ENCODE measurements around the gene MDK. TPM values are rescaled to one million over a fixed set of nuclear protein-coding genes. Genes with fewer than 3 reads are reported as not detected.

The MDK gene
- total and polyA plus RNA-seq, 4 donors: 2.3 to 41.8 (median 13.5) TPM

DNA sequence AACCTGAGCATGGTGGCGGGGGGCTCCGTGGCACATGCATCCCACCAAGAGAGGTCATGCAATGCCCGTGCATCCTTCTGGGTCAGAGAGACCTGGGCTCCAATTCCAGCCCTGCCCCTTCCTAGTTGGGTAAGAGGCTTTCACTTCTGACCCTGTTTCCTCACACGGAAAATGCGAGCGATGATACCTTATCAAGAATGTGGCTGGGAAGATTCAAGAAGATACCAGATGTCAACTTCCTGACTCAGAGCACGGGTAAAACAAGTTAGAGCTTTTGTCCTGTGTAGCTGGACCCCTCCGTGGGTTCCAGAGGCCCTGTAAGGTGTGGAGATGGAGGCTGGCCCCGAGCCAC lies 42.9 kb upstream of the MDK start:
- Histone ChIP-seq H3K9me3 (ENCODE audit: control insufficient read depth in 4 of 4, low read length in 3 of 4) (no peaks in the 10 kb centered on the region), H3K4me1 (ENCODE audit: control insufficient read depth in 4 of 4, insufficient read depth in 4 of 4, low read length in 3 of 4) (peaks cover 0 to 8% (median under 1%) of the 10 kb centered on the region in 4 donors), H3K9ac (ENCODE audit: low read depth in 1 of 2, low read length in 2 of 2) (no peak overlapping the region), H3K4me3 (ENCODE audit: low read depth in 1 of 3, low read length in 3 of 3) (no peak overlapping the region), H3K36me3 (ENCODE audit: control insufficient read depth in 4 of 4, insufficient read depth in 3 of 4, low read depth in 1 of 4, low read length in 3 of 4) (no peaks in the 10 kb centered on the region), H3K27ac (ENCODE audit: low read depth in 1 of 2, low read length in 2 of 2) (no peak overlapping the region), H3K27me3 (ENCODE audit: control insufficient read depth in 4 of 4, insufficient read depth in 4 of 4, low read length in 3 of 4) (peaks cover 0 to 10% (median under 1%) of the 10 kb centered on the region in 4 donors)
- DNase-seq (ENCODE audit: low spot score): no peak
- WGBS: 28% methylated on average over 9 of the region's 9 CpGs
- TF ChIP-seq, protein P1, sequence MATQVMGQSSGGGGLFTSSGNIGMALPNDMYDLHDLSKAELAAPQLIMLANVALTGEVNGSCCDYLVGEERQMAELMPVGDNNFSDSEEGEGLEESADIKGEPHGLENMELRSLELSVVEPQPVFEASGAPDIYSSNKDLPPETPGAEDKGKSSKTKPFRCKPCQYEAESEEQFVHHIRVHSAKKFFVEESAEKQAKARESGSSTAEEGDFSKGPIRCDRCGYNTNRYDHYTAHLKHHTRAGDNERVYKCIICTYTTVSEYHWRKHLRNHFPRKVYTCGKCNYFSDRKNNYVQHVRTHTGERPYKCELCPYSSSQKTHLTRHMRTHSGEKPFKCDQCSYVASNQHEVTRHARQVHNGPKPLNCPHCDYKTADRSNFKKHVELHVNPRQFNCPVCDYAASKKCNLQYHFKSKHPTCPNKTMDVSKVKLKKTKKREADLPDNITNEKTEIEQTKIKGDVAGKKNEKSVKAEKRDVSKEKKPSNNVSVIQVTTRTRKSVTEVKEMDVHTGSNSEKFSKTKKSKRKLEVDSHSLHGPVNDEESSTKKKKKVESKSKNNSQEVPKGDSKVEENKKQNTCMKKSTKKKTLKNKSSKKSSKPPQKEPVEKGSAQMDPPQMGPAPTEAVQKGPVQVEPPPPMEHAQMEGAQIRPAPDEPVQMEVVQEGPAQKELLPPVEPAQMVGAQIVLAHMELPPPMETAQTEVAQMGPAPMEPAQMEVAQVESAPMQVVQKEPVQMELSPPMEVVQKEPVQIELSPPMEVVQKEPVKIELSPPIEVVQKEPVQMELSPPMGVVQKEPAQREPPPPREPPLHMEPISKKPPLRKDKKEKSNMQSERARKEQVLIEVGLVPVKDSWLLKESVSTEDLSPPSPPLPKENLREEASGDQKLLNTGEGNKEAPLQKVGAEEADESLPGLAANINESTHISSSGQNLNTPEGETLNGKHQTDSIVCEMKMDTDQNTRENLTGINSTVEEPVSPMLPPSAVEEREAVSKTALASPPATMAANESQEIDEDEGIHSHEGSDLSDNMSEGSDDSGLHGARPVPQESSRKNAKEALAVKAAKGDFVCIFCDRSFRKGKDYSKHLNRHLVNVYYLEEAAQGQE (IDR thresholded peaks at IDR 0.05): no peak
- TF ChIP-seq NR2F2 (IDR thresholded peaks at IDR 0.05) (no peak), RXRA (IDR thresholded peaks at IDR 0.05) (no peak), JUND (IDR thresholded peaks at IDR 0.05) (no peak), HNF4G (IDR thresholded peaks at IDR 0.05) (no peak)

DNA sequence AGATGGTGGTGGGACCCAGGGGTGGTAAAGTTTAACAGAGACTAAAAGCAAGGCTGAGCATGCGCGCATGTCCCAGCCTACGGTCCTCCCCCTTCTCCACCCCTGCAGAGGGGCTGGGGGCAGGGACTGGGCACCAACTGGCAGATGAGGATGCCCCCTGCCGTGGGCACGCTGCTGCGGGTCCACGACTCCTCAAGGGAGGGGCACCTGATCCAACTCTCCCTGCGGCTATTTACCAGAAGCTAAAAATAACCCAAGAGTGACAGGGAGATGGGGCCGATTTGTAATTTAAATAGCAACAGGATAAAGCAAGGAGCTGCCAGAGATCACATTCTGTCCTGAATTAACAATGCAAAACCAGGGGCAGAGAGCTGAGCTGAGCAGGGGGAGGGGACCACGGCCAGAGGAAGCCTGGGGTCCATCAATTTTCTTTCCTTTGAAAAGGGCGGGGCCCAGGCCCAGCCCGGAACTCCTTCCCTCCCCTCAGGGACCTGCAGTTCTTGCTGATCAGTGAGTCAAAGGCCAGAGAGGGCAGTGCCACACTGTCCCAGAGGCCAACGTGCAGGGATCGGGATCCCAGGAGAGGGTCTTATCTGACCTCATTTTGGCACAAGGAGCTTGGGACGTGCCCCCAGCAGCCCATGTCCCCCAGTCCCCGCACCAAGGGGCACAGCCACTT lies 42.3 kb upstream of the MDK start:
- Histone ChIP-seq H3K27ac (ENCODE audit: low read depth in 1 of 2, low read length in 2 of 2) (no peak overlapping the region), H3K36me3 (ENCODE audit: control insufficient read depth in 4 of 4, insufficient read depth in 3 of 4, low read depth in 1 of 4, low read length in 3 of 4) (no peaks in the 10 kb centered on the region), H3K9me3 (ENCODE audit: control insufficient read depth in 4 of 4, low read length in 3 of 4) (no peaks in the 10 kb centered on the region), H3K4me1 (ENCODE audit: control insufficient read depth in 4 of 4, insufficient read depth in 4 of 4, low read length in 3 of 4) (peaks cover 0 to 8% (median 0%) of the 10 kb centered on the region in 4 donors), H3K9ac (ENCODE audit: low read depth in 1 of 2, low read length in 2 of 2) (no peak overlapping the region), H3K27me3 (ENCODE audit: control insufficient read depth in 4 of 4, insufficient read depth in 4 of 4, low read length in 3 of 4) (peaks cover 0 to 6% (median 0%) of the 10 kb centered on the region in 4 donors), H3K4me3 (ENCODE audit: low read depth in 1 of 3, low read length in 3 of 3) (no peak overlapping the region)
- DNase-seq (ENCODE audit: low spot score): no peak
- 34% methylated on average over 16 of the region's 16 CpGs for WGBS
- TF ChIP-seq JUND (IDR thresholded peaks at IDR 0.05) (no peak), NR2F2 (IDR thresholded peaks at IDR 0.05) (peak; percentile 82), SP1 (IDR thresholded peaks at IDR 0.05) (peak; percentile 29)

DNA sequence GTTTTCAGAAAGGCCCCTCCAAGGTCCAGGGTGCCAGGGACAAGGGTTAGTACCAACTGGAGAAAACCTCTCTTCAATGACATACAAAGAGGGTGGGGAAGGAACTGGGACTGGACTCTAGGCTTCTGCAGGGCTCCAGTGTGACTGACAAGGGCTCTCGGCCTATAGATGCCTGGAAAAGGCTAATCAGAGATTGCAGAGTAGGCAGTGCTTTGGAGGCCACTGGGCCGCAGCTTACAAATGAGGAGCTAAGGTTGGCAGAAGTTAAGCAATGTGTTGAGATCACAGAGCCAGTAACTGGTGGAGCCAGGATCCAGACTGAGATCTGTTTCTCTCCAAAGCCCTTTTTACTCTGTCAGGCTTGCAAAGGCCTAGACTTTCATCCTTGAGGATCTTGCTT lies 41.7 kb upstream of the MDK start:
- Histone ChIP-seq H3K9me3 (ENCODE audit: control insufficient read depth in 4 of 4, low read length in 3 of 4) (no peaks in the 10 kb centered on the region), H3K36me3 (ENCODE audit: control insufficient read depth in 4 of 4, insufficient read depth in 3 of 4, low read depth in 1 of 4, low read length in 3 of 4) (no peaks in the 10 kb centered on the region), H3K4me1 (ENCODE audit: control insufficient read depth in 4 of 4, insufficient read depth in 4 of 4, low read length in 3 of 4) (peaks cover 0 to 8% (median 0%) of the 10 kb centered on the region in 4 donors), H3K27me3 (ENCODE audit: control insufficient read depth in 4 of 4, insufficient read depth in 4 of 4, low read length in 3 of 4) (no peaks in the 10 kb centered on the region), H3K9ac (ENCODE audit: low read depth in 1 of 2, low read length in 2 of 2) (no peak overlapping the region), H3K4me3 (ENCODE audit: low read depth in 1 of 3, low read length in 3 of 3) (no peak overlapping the region), H3K27ac (ENCODE audit: low read depth in 1 of 2, low read length in 2 of 2) (no peak overlapping the region)
- 88% methylated on average over 2 of the region's 2 CpGs for WGBS
- DNase-seq (ENCODE audit: low spot score): no peak
- TF ChIP-seq HNF4G (IDR thresholded peaks at IDR 0.05) (no peak), HNF4A (conservative IDR thresholded peaks at IDR 0.05) (no peak), EGR1 (IDR thresholded peaks at IDR 0.05; ENCODE audit: low read depth in 2 of 2) (no peak), YY1 (IDR thresholded peaks at IDR 0.05) (no peak), TAF1 (conservative IDR thresholded peaks at IDR 0.05) (no peak), RXRA (IDR thresholded peaks at IDR 0.05) (no peak), GABPA (IDR thresholded peaks at IDR 0.05 in 1 of 2, conservative IDR thresholded peaks at IDR 0.05 in 1 of 2) (no peak), NR2F2 (IDR thresholded peaks at IDR 0.05) (no peak), SP1 (IDR thresholded peaks at IDR 0.05) (no peak), RAD21 (IDR thresholded peaks at IDR 0.05) (no peak), JUND (IDR thresholded peaks at IDR 0.05) (no peak), FOXA1 (IDR thresholded peaks at IDR 0.05) (no peak)
- TF ChIP-seq, protein P2, sequence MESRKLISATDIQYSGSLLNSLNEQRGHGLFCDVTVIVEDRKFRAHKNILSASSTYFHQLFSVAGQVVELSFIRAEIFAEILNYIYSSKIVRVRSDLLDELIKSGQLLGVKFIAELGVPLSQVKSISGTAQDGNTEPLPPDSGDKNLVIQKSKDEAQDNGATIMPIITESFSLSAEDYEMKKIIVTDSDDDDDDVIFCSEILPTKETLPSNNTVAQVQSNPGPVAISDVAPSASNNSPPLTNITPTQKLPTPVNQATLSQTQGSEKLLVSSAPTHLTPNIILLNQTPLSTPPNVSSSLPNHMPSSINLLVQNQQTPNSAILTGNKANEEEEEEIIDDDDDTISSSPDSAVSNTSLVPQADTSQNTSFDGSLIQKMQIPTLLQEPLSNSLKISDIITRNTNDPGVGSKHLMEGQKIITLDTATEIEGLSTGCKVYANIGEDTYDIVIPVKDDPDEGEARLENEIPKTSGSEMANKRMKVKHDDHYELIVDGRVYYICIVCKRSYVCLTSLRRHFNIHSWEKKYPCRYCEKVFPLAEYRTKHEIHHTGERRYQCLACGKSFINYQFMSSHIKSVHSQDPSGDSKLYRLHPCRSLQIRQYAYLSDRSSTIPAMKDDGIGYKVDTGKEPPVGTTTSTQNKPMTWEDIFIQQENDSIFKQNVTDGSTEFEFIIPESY (IDR thresholded peaks at IDR 0.05): no peak
- TF ChIP-seq, protein P3, sequence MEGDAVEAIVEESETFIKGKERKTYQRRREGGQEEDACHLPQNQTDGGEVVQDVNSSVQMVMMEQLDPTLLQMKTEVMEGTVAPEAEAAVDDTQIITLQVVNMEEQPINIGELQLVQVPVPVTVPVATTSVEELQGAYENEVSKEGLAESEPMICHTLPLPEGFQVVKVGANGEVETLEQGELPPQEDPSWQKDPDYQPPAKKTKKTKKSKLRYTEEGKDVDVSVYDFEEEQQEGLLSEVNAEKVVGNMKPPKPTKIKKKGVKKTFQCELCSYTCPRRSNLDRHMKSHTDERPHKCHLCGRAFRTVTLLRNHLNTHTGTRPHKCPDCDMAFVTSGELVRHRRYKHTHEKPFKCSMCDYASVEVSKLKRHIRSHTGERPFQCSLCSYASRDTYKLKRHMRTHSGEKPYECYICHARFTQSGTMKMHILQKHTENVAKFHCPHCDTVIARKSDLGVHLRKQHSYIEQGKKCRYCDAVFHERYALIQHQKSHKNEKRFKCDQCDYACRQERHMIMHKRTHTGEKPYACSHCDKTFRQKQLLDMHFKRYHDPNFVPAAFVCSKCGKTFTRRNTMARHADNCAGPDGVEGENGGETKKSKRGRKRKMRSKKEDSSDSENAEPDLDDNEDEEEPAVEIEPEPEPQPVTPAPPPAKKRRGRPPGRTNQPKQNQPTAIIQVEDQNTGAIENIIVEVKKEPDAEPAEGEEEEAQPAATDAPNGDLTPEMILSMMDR (IDR thresholded peaks at IDR 0.05; ENCODE audit: low read depth, low read length, missing input control): no peak
- TF ChIP-seq, protein P4, sequence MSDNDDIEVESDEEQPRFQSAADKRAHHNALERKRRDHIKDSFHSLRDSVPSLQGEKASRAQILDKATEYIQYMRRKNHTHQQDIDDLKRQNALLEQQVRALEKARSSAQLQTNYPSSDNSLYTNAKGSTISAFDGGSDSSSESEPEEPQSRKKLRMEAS (IDR thresholded peaks at IDR 0.05): no peak
- TF ChIP-seq, protein P5, sequence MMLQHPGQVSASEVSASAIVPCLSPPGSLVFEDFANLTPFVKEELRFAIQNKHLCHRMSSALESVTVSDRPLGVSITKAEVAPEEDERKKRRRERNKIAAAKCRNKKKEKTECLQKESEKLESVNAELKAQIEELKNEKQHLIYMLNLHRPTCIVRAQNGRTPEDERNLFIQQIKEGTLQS (IDR thresholded peaks at IDR 0.05): no peak
